RCC 7860 (cell line): ENCODE measurements around the gene CIC.
"Not testable (repeated sequence)": the region's sequence is repeated elsewhere in the genome, so short reads cannot be mapped to it uniquely, and the experiment has no call there.

Source experiments
- DNase-seq: peaks from one replicate; pipeline ENCODE4 v3.0.0-alpha.2; 2015; ENCODE audit warnings: low spot score
- FAIRE-seq: peaks from 2 replicates; lab custom pipeline; 2012; peaks lifted over from hg19 to GRCh38; lab: Jason Lieb, UNC

CIC gene

DNA sequence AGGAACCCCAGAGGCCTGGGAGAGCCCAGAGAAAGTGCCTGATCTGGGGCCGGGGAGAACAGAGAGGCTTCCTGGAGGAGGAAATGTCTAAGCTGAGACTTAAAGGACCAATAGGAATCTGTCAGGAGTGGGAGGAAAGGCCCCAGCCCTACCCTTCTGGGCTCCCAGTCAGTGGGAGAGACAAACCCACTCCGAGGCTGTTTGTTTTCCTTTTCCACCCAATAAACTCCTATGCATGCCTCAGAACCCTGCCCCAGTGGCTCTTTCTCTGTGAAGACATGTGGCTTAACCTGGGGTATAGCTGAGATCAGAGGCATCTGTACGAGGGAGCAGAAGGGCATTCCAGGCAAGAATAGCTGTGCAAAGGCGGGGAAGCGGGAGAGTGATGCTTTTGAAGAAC, 58.3 kb downstream of the CIC start:
- DNase-seq (no peak), FAIRE-seq (no peak)

- FAIRE-seq: no peak
- DNase-seq: no peak
Measured at GRCh38 chr19:42328106-42328505, 59.1 kb downstream of the CIC start.

DNA sequence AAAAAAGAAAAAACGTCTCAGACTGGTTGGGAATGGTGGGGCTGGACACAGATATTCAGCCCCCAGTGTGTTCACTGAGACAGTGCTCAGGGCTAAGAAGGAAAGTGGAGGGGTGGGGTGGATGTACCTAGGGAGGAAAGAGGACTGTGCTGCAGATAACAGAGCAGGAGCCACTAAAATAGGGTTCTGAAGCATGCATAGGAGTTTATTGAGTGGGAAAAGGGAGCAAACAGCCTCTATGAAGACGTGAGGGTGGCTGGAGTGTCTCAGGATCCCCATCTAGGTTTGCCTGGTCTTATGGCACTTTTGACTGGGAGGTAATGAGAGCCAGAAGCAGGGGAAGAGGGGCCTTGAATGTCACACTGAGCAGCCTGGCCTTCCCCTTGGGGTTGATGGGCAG, 59.8 kb downstream of the CIC start:
- no peak for DNase-seq

DNA sequence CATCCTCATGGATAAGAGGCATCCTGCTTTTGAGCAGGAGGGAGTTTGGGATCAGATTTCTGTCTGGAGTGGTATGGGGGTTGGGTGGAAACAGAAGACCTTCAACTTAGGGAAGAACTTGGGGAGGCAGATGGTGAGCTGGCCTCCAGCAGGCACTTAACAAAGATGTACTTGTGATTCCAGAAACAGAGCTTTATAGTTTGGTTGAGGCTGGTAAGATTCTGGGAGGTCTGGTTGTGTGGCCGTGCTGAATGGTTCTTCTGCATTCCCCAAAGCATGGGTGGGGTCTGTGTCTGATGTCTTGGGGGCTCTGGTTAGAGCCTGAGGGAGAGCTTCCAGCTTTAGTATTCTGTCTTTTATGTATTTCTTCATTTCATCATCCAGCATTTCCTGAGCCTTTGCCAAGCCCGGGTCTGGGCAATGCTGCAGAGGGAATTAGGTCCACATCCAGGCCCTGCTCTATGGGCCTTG, 61.2 kb downstream of the CIC start:
- FAIRE-seq: no peak
- no peak for DNase-seq

More for the DNA sequence above, 59.8 kb downstream of the CIC start:
- FAIRE-seq: no peak

GRCh38 chr19:42331333-42331732, 62.3 kb downstream of the CIC start:
- not testable (repeated sequence) for DNase-seq, FAIRE-seq

GRCh38 chr19:42332059-42332458, 63.0 kb downstream of the CIC start:
- FAIRE-seq (no peak), DNase-seq (no peak)

DNA sequence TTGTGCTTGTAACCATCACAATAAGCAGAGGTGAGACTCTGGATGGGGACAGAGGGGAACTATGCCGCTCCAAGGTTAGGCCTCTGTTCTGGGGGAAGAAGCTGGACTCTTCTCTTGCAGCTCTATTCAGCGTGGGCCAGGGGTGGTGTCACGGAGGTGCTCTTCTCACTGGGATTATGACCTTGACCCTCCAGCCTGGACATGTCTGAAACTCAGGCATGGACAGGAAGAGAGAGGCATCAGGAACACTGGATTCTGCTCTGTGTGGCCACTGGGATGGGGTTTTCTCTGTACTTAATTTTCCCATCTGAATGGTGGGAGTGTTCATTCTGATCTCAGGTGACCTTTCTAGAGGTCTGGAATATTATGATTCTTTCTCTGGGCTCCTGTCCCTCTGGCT, 64.0 kb downstream of the CIC start:
- no peak for FAIRE-seq
- no peak for DNase-seq

DNA sequence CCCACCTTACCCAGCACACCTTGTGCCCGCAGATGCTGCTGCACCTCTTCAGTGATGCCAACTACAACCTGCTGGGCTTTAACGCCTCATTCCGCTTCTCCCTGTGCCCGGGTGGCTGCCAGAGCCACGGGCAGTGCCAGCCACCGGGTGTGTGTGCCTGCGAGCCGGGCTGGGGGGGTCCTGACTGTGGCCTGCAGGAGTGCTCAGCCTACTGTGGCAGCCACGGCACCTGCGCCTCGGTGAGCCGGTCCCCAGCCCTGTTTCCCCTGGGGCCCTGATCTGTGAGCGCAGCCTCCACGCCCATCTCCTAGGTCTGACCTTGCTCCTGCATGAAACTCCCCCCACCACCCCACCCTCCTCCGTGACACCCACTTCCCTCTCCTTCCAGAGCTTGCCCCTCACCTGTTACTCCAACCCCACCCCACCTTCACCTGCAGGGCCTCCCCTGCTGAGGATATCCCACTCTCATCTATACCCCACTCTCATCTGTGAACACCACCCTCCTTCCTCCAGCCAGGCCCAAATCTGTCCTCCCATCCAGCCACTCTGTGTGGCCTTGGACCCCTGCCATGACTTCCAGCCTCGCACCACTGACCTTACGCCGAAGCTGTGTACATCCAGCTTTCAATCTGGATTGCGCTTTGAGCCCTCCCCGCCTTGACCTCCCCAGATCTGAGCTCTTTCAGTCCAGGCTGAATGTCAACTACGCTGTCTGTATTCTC, 65.1 kb downstream of the CIC start:
- DNase-seq (no peak), FAIRE-seq (no peak)

DNA sequence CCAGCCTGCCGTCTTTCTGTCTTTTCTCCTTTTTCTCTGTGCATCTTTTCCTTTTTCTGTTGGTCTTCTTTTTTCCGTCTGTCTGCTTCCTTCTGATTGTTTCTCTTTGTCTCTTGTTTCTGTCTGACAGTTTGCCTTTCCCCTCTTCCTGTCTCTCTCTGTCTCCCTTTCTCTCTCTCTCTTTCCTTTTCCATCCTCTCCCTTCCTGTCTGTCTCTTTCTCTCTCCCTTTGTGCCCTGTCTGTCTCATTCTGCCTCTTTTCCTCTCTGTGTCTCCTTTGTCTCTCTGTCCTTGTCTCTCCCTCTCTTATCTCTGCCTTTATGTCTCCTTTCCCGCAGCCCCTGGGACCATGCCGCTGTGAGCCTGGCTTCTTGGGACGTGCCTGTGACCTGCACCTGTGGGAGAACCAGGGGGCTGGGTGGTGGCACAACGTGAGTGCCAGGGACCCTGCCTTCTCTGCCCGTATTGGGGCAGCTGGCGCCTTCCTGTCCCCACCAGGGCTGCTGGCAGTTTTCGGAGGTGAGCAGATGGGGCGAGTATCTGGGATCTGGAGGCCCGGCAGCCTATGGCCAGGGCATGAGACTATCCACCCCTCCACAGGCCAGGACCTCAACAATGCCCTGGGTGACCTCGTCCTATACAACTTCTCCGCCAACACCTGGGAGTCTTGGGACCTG, 65.8 kb downstream of the CIC start:
- FAIRE-seq (no peak), DNase-seq (no peak)

DNA sequence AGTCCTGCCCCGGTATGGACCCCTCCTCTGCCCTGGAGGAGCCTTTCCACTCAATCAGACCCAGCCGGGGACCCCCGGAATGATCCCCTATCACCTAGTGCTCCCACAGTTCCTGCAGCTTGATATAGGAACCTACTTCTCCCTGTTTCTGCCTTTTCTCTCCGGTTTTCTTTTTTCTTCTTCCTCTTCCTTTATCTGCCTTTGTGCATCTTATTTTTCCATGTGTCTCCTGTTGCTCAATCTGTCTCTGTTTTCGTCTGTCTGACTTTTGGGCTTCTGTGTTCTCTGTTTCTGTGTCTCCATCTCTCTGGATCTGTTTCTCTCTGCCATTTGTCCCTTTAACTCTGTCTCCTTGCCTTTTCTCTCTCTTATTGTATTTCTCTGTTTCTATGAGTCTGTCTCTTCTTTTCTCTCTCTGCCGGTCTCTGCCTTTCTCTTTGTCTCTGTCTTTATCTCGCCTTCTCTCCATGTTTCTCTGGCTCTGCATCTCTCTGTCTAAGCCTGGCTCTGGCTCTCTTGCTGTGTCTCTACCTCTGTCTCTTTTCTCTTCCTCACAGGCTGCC, 66.4 kb downstream of the CIC start:
- DNase-seq: no peak
- FAIRE-seq: no peak

DNA sequence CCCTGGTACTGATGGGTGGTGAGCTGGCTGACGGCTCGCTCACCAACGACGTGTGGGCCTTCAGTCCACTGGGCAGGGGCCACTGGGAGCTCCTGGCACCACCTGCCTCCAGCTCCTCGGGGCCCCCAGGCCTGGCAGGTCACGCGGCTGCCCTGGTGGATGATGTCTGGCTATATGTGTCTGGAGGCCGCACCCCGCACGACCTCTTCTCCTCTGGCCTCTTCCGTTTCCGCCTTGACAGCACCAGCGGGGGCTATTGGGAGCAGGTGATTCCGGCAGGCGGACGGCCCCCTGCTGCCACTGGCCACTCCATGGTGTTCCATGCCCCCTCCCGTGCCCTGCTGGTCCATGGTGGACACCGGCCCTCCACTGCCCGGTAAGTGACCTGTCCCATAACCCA, 66.9 kb downstream of the CIC start:
- FAIRE-seq (no peak), DNase-seq (no peak)

DNA sequence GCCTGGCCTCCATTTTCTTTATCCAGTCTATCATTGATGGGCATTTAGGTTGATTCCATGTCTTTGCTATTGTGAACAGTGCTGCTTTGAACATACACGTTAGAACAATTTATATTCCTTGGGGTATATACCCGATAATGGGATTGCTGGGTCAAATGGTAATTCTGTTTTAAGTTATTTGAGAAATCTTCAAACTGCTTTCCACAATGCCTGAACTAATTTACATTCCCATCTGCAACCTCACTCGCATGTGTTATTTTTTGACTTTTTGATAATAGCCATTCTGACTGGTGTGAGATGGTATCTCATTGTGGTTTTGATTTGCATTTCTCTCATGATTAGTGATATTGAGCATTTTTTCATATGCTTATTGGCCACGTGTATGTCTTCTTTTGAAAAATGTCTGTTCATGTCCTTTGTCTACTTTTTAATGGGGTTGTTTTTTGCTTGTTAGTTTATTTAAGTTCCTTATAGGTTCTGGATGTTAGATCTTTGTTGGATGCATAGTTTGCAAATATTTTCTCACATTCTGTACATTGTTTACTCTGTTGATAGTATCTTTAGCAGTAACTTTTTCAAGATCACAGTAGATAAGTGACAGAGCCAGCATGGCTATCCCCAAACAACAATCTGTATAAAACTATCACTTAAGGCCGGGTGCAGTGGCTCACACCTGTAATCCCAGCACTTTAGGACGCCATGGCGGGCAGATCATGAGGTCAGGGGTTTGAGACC, 70.2 kb downstream of the CIC start:
- DNase-seq, FAIRE-seq: not testable (repeated sequence)

DNA sequence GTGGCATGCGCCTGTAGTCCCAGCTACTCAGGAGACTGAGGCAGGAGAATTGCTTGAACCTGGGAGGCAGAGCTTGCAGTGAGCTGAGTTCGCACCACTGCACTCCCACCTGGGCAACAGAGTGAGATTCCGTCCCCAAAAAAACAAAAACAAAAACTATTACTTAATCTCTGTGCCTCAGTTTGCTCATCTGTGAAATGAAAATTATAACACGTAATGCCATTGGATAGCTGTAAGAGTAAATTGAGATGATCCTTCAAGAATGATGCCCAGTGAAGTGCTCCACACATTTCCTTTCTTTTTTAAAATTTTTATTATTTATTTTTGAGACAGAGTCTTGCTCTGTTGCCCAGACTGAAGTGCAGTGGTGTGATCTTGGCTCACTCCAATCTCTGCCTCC, 70.9 kb downstream of the CIC start:
- FAIRE-seq, DNase-seq: not testable (repeated sequence)

- DNase-seq (no peak), FAIRE-seq (no peak)
Measured at GRCh38 chr19:42343344-42344110, 74.5 kb downstream of the CIC start.

DNA sequence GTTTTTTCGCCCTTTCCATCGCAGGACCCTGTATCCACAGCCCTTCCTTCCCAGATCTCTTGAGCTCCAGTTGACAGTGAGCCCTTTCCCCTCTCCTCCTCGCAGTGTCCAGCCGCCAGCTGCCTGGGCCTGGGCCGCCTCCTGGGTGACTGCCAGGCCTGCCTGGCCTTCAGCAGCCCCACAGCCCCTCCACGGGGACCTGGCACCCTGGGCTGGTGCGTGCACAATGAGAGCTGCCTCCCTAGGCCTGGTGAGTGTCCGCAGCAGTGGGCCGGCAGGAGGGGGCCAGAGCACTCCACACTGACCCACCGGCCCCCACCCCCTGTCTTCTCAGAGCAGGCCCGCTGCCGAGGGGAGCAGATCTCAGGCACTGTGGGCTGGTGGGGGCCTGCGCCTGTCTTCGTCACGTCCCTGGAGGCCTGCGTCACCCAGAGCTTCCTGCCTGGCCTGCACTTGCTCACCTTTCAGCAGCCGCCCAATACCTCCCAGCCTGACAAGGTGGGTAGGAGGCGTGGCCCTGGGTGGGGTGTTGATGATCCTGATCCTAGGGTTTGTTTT, 75.4 kb downstream of the CIC start:
- no peak for DNase-seq
- FAIRE-seq: no peak
